Endothelial cell of umbilical vein (primary cell): ENCODE measurements around the gene PERCC1. TPM values are rescaled to one million over a fixed set of nuclear protein-coding genes. Genes with fewer than 3 reads are reported as not detected.

Source experiments
- BruUV-seq: library from RNA; stranded (reverse); fragments of 400-500 nt; replicated peaks from 2 replicates; lab custom pipeline; 2021; lab: Mats Ljungman, UMichigan
- CTCF ChIA-PET: fragments of 300-600, 350-600 bp; sonication (Branson Sonifier 250); formaldehyde crosslinking; loops from one replicate; lab custom pipeline; 2021; ENCODE audit warnings: antibody characterized with exemption, inconsistent platforms; lab: Charles Lee
- POLR2A ChIA-PET: fragments of 300-600, 350-600 bp; sonication (Branson Sonifier 250); formaldehyde crosslinking; loops from one replicate; lab custom pipeline; 2021; ENCODE audit warnings: antibody characterized with exemption, inconsistent platforms; lab: Charles Lee
- DNase-seq: peaks from one replicate; pipeline ENCODE4 v3.0.0-alpha.2; 2011; ENCODE audit warnings: low read depth, low spot score
- FAIRE-seq: peaks from 2 replicates; lab custom pipeline; 2011; peaks lifted over from hg19 to GRCh38; lab: Jason Lieb, UNC
- H2AFZ ChIP-seq: 2 replicates; pipeline ENCODE4 v1.6.0; 2012; ENCODE audit warnings: low read depth, low read length, control low read depth, inconsistent platforms
- H3K27ac ChIP-seq: 2 replicates; pipeline ENCODE4 v1.5.1; 2011; ENCODE audit warnings: low read depth, mild to moderate bottlenecking, control low read depth, low read length, moderate library complexity; ENCODE audit not compliant: insufficient read depth
- H3K27me3 ChIP-seq, 2 experiments: 2 replicates each; pipeline versions ENCODE4 v1.6.0 to v1.6.1; 2011; ENCODE audit warnings: low read length in 2 of 2, mixed read lengths in 1 of 2; ENCODE audit not compliant: control insufficient read depth in 2 of 2, insufficient read depth in 2 of 2
- H3K36me3 ChIP-seq, 2 experiments: 2 replicates in 1 of 2; 3 replicates in 1 of 2; pipeline ENCODE4 v1.5.1; 2011; ENCODE audit warnings: low read length in 2 of 2, mild to moderate bottlenecking in 1 of 2, moderate library complexity in 1 of 2; ENCODE audit not compliant: control insufficient read depth in 2 of 2, insufficient read depth in 2 of 2; ENCODE audit errors: extremely low read depth in 1 of 2
- H3K4me1 ChIP-seq: 3 replicates; pipeline ENCODE4 v1.5.1; 2011; ENCODE audit warnings: mild to moderate bottlenecking, low read length; ENCODE audit not compliant: control insufficient read depth, insufficient read depth; ENCODE audit errors: extremely low read depth
- H3K4me2 ChIP-seq: 2 replicates; pipeline ENCODE4 v1.6.1; 2011; ENCODE audit warnings: low read length, control low read depth, mixed read lengths; ENCODE audit not compliant: insufficient read depth
- H3K4me3 ChIP-seq, 3 experiments: fragments of 200-600 bp in 1 of 3; sonication (generic), shearing (Covaris generic) in 1 of 3; replicated peaks in 1 of 3; 2 replicates each; pipeline ENCODE4 v1.5.1; 2011 to 2016; ENCODE audit warnings: control low read depth in 3 of 3, low read length in 3 of 3, mild to moderate bottlenecking in 2 of 3, inconsistent platforms in 1 of 3, low read depth in 1 of 3, moderate library complexity in 1 of 3; ENCODE audit not compliant: insufficient read depth in 1 of 3
- H3K79me2 ChIP-seq: 2 replicates; pipeline ENCODE4 v1.6.0; 2012; ENCODE audit warnings: low read length, inconsistent platforms; ENCODE audit not compliant: control insufficient read depth, insufficient read depth
- H3K9ac ChIP-seq: replicated peaks from 2 replicates; pipeline ENCODE3; 2011; ENCODE audit warnings: low read length, control low read depth; ENCODE audit not compliant: insufficient read depth; ENCODE audit errors: extremely low read depth
- H3K9me1 ChIP-seq: replicated peaks from 3 replicates; pipeline ENCODE4 v1.6.0; 2011; ENCODE audit warnings: mild to moderate bottlenecking, low read length; ENCODE audit not compliant: control insufficient read depth, insufficient read depth; ENCODE audit errors: extremely low read depth
- H3K9me3 ChIP-seq: replicated peaks from 2 replicates; pipeline ENCODE4 v1.5.1; 2012; ENCODE audit warnings: low read length, inconsistent platforms; ENCODE audit not compliant: control insufficient read depth, insufficient read depth
- H4K20me1 ChIP-seq: replicated peaks from 2 replicates; pipeline ENCODE3; 2011; ENCODE audit warnings: mild to moderate bottlenecking, low read length; ENCODE audit not compliant: control insufficient read depth, insufficient read depth; ENCODE audit errors: extremely low read depth
- CTCF ChIP-seq, 2 donors: IDR thresholded peaks; 1 replicate in 1 of 2; 2 replicates in 1 of 2; pipeline ENCODE4 v1.5.1; 2011; ENCODE audit warnings: low read length in 2 of 2, mild to moderate bottlenecking in 2 of 2, moderate library complexity in 2 of 2, control low read depth in 1 of 2, inconsistent platforms in 1 of 2, low read depth in 1 of 2; ENCODE audit not compliant: insufficient read depth in 1 of 2; ENCODE audit errors: extremely low read depth in 1 of 2
- EZH2 ChIP-seq: IDR thresholded peaks from 2 replicates; pipeline ENCODE4 v1.6.1; 2012; ENCODE audit warnings: borderline replicate concordance, low read depth, mild to moderate bottlenecking, moderate library complexity, low read length, inconsistent platforms; ENCODE audit not compliant: severe bottlenecking
- FOS ChIP-seq: IDR thresholded peaks from 2 replicates; pipeline ENCODE4 v1.6.1; 2011; ENCODE audit warnings: mild to moderate bottlenecking, low read length, moderate library complexity, borderline replicate concordance; ENCODE audit not compliant: insufficient read depth
- GATA2 ChIP-seq: IDR thresholded peaks from 2 replicates; pipeline ENCODE4 v1.7.0; 2011; ENCODE audit warnings: low read depth, mild to moderate bottlenecking, moderate library complexity, mixed read lengths, low read length; ENCODE audit not compliant: insufficient read length, insufficient read depth
- JUN ChIP-seq: IDR thresholded peaks from 2 replicates; pipeline ENCODE4 v1.6.1; 2011; ENCODE audit warnings: borderline replicate concordance, low read depth; ENCODE audit not compliant: insufficient read length, insufficient read depth
- MAX ChIP-seq: IDR thresholded peaks from 2 replicates; pipeline ENCODE4 v1.6.1; 2011; ENCODE audit not compliant: insufficient read depth, insufficient read length
- MYC ChIP-seq: IDR thresholded peaks from one replicate; pipeline ENCODE4 v1.6.1; 2011; ENCODE audit warnings: mild to moderate bottlenecking, low read depth, low read length
- POLR2A ChIP-seq: IDR thresholded peaks from 2 replicates; pipeline ENCODE4 v1.6.1; 2012; ENCODE audit warnings: low read depth, mild to moderate bottlenecking, control low read depth, low read length
- POLR2AphosphoS5 ChIP-seq: IDR thresholded peaks from 2 replicates; pipeline ENCODE4 v1.6.1; 2012; ENCODE audit warnings: low read depth, mild to moderate bottlenecking, control low read depth, low read length, moderate library complexity; ENCODE audit not compliant: insufficient read depth
- dilution Hi-C: fragments of 300-500 bp; cut with MboI; formaldehyde crosslinking; loops from one replicate; pipeline ENCODE4 v1.15.0; 2019; ENCODE audit warnings: low sequenced_read_pairs; ENCODE audit not compliant: extremely low pct_ligation_motif_present
- intact Hi-C: fragments of 100-400 bp; cut with micrococcal nuclease; formaldehyde crosslinking; loops from one replicate; pipeline ENCODE4 v1.10.0; 2022
- polyA plus RNA-seq, 4 experiments: library from polyadenylated mRNA; depleted of rRNA in 3 of 4; stranded (reverse) in 3 of 4; unstranded in 1 of 4; fragments of >200 nt; gene quantifications; 2 replicates each; pipeline versions ENCODE4 v1.2.1 to v1.2.3, GENCODE V29; 2011 to 2012; ENCODE audit warnings: missing spikeins in 1 of 4
- total RNA-seq: library from RNA; stranded (reverse); gene quantifications from 2 replicates; pipeline ENCODE4 v1.2.3, GENCODE V29; 2021

PERCC1 gene
- total and polyA plus RNA-seq, 2 donors (not counting 3 experiments of a cell fraction or from before 2014, with no cell fraction given) = not detected

- FAIRE-seq = no peak
- CTCF ChIA-PET = no interaction called here
- H3K79me2 ChIP-seq = no peaks in the 10 kb centered on the region
- no peak overlapping the region for H3K4me2 ChIP-seq
- H3K27ac ChIP-seq = no peak overlapping the region
- no peaks in the 10 kb centered on the region for H3K27me3 ChIP-seq
- H3K9me1 ChIP-seq = no peaks in the 10 kb centered on the region
- H2AFZ ChIP-seq = no peak overlapping the region
- H4K20me1 ChIP-seq = no peaks in the 10 kb centered on the region
- H3K36me3 ChIP-seq = peaks cover 0 to 49% of the 10 kb centered on the region in 2 experiments
- no peaks in the 10 kb centered on the region for H3K9me3 ChIP-seq
- no peak for TF ChIP-seq MAX
- no peak for TF ChIP-seq POLR2A
- no peak for TF ChIP-seq FOS
- TF ChIP-seq GATA2 = no peak
- TF ChIP-seq EZH2 = no peak
- TF ChIP-seq MYC = no peak
- TF ChIP-seq JUN = no peak
- TF ChIP-seq CTCF (IDR thresholded peaks at IDR 0.05; ENCODE audit: extremely low read depth in 1 of 2, insufficient read depth in 1 of 2, low read depth in 1 of 2, low read length in 2 of 2) = no peak
- no peak for TF ChIP-seq POLR2AphosphoS5
- intact Hi-C loops (no loop called here), dilution Hi-C loops (no loop called here)
- H3K4me1 ChIP-seq = no peaks in the 10 kb centered on the region
- no TSS peak for BruUV-seq
- POLR2A ChIA-PET = no interaction called here
- H3K9ac ChIP-seq = no peak overlapping the region
- no peak for DNase-seq
- H3K4me3 ChIP-seq = no peak overlapping the region
Measured at GRCh38 chr16:1453316-1453715, 22.4 kb downstream of the PERCC1 start.
